ENCODE measurements around the gene POLR2J. TPM values are rescaled to one million over a fixed set of nuclear protein-coding genes. Genes with fewer than 3 reads are reported as not detected.

The POLR2J gene
- total RNA-seq, 1 donor from 2014 or later: 28.4 TPM

DNA sequence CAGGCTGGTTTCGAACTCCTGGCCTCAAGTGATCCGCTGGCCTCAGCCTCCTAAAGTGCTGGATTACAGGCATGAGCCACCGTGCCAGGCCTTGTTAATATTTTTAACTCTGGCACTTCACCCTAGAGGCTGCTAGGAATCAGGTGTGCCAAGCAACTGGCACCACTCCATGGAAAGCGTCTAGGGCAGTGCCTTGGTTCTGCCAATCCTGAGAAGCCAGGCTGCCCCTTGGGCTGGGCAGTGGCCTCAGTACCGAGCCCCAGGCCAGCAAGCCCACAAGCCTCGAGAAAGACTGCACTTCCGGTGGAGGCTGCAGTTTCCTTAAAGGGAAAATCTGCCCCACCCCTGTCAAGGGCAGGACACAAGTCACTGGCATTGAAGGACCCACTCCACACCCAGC lies 25.4 kb downstream of the POLR2J start:
- TF ChIP-seq, protein P1, sequence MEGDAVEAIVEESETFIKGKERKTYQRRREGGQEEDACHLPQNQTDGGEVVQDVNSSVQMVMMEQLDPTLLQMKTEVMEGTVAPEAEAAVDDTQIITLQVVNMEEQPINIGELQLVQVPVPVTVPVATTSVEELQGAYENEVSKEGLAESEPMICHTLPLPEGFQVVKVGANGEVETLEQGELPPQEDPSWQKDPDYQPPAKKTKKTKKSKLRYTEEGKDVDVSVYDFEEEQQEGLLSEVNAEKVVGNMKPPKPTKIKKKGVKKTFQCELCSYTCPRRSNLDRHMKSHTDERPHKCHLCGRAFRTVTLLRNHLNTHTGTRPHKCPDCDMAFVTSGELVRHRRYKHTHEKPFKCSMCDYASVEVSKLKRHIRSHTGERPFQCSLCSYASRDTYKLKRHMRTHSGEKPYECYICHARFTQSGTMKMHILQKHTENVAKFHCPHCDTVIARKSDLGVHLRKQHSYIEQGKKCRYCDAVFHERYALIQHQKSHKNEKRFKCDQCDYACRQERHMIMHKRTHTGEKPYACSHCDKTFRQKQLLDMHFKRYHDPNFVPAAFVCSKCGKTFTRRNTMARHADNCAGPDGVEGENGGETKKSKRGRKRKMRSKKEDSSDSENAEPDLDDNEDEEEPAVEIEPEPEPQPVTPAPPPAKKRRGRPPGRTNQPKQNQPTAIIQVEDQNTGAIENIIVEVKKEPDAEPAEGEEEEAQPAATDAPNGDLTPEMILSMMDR (IDR thresholded peaks at IDR 0.05; ENCODE audit: partially characterized antibody, unreplicated experiment): no peak
- H3K4me3 Mint-ChIP-seq (ENCODE audit: unreplicated experiment): no peak overlapping the region
- peaks cover 2% of the 10 kb centered on the region for H3K27me3 Mint-ChIP-seq (ENCODE audit: unreplicated experiment)
- H3K27ac Mint-ChIP-seq (ENCODE audit: unreplicated experiment): no peak overlapping the region
- H3K36me3 Mint-ChIP-seq (ENCODE audit: unreplicated experiment): no peaks in the 10 kb centered on the region
- no peaks in the 10 kb centered on the region for H3K9me3 Mint-ChIP-seq (ENCODE audit: unreplicated experiment)
- H3K4me1 Mint-ChIP-seq (ENCODE audit: low read depth, unreplicated experiment): no peaks in the 10 kb centered on the region
- no peak for DNase-seq

DNA sequence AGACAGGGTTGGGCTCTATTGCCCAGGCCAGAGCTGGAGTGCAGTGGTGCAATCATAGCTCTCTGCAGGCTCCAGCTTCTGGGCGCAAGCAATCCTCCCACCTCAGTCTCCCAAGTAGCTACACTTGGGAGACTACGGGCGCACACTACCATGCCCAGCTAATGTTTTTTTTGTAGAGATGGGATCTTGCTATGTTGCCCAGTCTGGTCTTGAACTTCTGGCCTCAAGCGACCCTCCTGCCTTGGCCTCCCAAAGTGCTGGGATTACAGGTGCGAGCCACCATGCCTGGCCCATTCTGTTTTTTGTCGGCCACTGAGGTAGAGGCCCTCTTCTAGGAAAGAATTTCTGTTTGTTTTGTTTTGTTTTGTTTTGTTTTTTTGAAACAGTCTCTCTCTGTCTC lies 26.3 kb downstream of the POLR2J start:
- Mint-ChIP-seq H3K4me3 (ENCODE audit: unreplicated experiment) (no peak overlapping the region), H3K27ac (ENCODE audit: unreplicated experiment) (no peak overlapping the region), H3K4me1 (ENCODE audit: low read depth, unreplicated experiment) (no peaks in the 10 kb centered on the region), H3K27me3 (ENCODE audit: unreplicated experiment) (peaks cover 2% of the 10 kb centered on the region), H3K36me3 (ENCODE audit: unreplicated experiment) (no peaks in the 10 kb centered on the region), H3K9me3 (ENCODE audit: unreplicated experiment) (no peaks in the 10 kb centered on the region)
- no peak for DNase-seq
- TF ChIP-seq, protein P1 (IDR thresholded peaks at IDR 0.05; ENCODE audit: partially characterized antibody, unreplicated experiment): no peak

DNA sequence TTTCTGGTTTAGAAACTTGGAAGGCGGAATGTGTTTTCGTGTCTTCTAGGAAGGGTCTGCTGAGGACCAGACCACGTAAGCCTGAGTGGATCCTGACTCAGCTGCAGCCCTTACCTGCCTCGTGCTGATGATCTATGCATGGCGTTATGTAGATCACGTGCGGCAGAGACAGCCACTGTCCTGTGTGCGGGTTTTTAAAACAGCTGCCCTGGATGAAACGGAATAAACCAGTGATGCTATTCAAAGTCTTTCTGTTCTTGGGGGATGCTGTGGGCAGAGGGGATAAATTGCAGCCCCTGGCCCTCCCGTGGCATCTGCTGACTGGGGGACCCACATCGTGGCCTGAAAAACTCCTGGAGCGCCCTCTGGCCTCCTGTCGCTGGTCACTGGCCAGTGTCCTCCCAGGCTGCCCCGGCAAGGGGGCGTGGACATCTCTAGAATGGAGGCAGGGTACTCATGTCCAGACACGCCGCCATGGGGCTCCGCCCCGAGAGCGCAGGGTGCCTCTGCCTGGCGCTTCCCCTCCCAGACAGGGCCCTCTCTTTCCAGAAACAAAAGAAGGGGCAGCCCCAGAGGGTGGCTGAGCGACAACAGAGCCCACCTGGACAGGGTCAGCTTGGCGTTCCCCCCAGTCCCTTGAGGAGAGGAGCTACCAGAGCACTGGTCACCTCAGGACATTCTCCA lies 27.2 kb downstream of the POLR2J start:
- no peak for DNase-seq
- TF ChIP-seq, protein P1 (IDR thresholded peaks at IDR 0.05; ENCODE audit: partially characterized antibody, unreplicated experiment): no peak
- Mint-ChIP-seq H3K27ac (ENCODE audit: unreplicated experiment) (no peak overlapping the region), H3K4me1 (ENCODE audit: low read depth, unreplicated experiment) (no peaks in the 10 kb centered on the region), H3K4me3 (ENCODE audit: unreplicated experiment) (no peak overlapping the region), H3K27me3 (ENCODE audit: unreplicated experiment) (peaks cover 2% of the 10 kb centered on the region), H3K9me3 (ENCODE audit: unreplicated experiment) (no peaks in the 10 kb centered on the region), H3K36me3 (ENCODE audit: unreplicated experiment) (no peaks in the 10 kb centered on the region)

DNA sequence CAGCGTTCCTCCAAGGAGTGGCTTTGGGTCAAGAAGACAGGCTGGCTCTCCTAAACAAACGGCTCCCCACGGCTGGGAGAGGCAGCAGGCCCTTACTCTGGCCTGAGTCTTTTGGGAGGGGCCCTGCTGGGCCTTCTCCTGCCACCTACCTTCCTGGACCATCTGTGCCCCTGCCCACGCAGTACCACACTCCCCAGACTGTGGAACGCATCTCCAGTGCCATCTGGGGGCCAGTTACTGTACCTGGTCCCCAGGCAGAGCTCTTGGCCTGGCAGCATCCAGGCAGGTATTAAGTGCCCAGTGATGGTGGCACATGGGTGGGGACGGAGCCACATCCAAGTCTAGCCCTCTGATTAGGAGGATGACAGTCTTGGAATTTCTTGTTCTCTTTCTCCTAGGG lies 28.5 kb downstream of the POLR2J start:
- no peak overlapping the region for H3K4me3 Mint-ChIP-seq (ENCODE audit: unreplicated experiment)
- no peak overlapping the region for H3K27ac Mint-ChIP-seq (ENCODE audit: unreplicated experiment)
- H3K9me3 Mint-ChIP-seq (ENCODE audit: unreplicated experiment): no peaks in the 10 kb centered on the region
- DNase-seq: no peak
- TF ChIP-seq, protein P1 (IDR thresholded peaks at IDR 0.05; ENCODE audit: partially characterized antibody, unreplicated experiment): no peak
- H3K27me3 Mint-ChIP-seq (ENCODE audit: unreplicated experiment): peaks cover 2% of the 10 kb centered on the region
- H3K4me1 Mint-ChIP-seq (ENCODE audit: low read depth, unreplicated experiment): no peaks in the 10 kb centered on the region
- H3K36me3 Mint-ChIP-seq (ENCODE audit: unreplicated experiment): no peaks in the 10 kb centered on the region

DNA sequence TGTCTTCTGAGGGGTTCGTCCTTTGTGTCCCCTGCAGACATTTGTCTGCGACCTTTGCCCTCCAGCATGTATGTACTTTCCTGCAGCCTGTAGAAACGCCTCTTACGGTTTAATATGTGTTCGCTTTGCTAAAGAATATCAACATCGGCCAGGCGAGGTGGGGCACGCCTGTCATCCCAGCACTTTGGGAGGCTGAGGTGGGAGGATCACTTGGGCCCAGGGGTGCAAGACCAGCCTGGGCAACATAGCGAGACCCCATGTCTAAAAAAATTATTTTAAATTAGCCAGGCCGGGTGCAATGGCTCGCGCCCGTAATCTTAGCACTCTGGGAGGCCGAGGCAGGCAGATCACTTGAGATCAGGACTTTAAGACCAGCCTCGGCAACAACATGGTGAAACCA lies 29.6 kb downstream of the POLR2J start:
- Mint-ChIP-seq H3K27ac (ENCODE audit: unreplicated experiment) (no peak overlapping the region), H3K4me3 (ENCODE audit: unreplicated experiment) (no peak overlapping the region), H3K9me3 (ENCODE audit: unreplicated experiment) (no peaks in the 10 kb centered on the region), H3K27me3 (ENCODE audit: unreplicated experiment) (peaks cover 4% of the 10 kb centered on the region), H3K4me1 (ENCODE audit: low read depth, unreplicated experiment) (no peaks in the 10 kb centered on the region), H3K36me3 (ENCODE audit: unreplicated experiment) (no peaks in the 10 kb centered on the region)
- TF ChIP-seq, protein P1 (IDR thresholded peaks at IDR 0.05; ENCODE audit: partially characterized antibody, unreplicated experiment): no peak
- no peak for DNase-seq
